Stimulated activated CD8-positive, alpha-beta memory T cell treated with anti-CD3 and anti-CD28 coated beads, Interleukin-12 subunit alpha, Interleukin-12 subunit beta, amount 100 ng/mL, for 1 hour (primary cell): ENCODE data around the gene OTUB1.

ENCODE experiments used
- DNase-seq: peaks from one replicate; pipeline ENCODE4 v3.0.0-alpha.2; 2020; ENCODE audit warnings: low read depth

OTUB1 gene

GRCh38 chr11:64025205-64025604 lies 39.0 kb downstream of the OTUB1 start:
- no peak for DNase-seq

- DNase-seq = no peak
Observed at GRCh38 chr11:64026575-64027205, 40.5 kb downstream of the OTUB1 start.

- no peak for DNase-seq
Observed at GRCh38 chr11:64027651-64028397, 41.6 kb downstream of the OTUB1 start.

GRCh38 chr11:64028398-64029115 lies 42.3 kb downstream of the OTUB1 start:
- no peak for DNase-seq

GRCh38 chr11:64029773-64030172 lies 43.5 kb downstream of the OTUB1 start:
- no peak for DNase-seq

GRCh38 chr11:64031001-64031400 lies 44.8 kb downstream of the OTUB1 start:
- no peak for DNase-seq

GRCh38 chr11:64032050-64032449 lies 45.8 kb downstream of the OTUB1 start:
- no peak for DNase-seq

GRCh38 chr11:64034411-64034811 lies 48.2 kb downstream of the OTUB1 start:
- DNase-seq = no peak

- DNase-seq = no peak
Observed at GRCh38 chr11:64035081-64035524, 48.9 kb downstream of the OTUB1 start.

- DNase-seq = no peak
Observed at GRCh38 chr11:64035576-64035975, 49.3 kb downstream of the OTUB1 start, which contains the start of gene FLRT1. Gene FLRT1, plus strand, starts transcription at chr11:64035931. Its CDS starts 80,337 bp downstream, at chr11:64116268.

- no peak for DNase-seq
Observed at GRCh38 chr11:64036087-64037026, 50.1 kb downstream of the OTUB1 start.

GRCh38 chr11:64037027-64037634 lies 50.9 kb downstream of the OTUB1 start:
- DNase-seq = no peak

- no peak for DNase-seq
Observed at GRCh38 chr11:64038500-64038899, 52.3 kb downstream of the OTUB1 start.

- DNase-seq = no peak
Observed at GRCh38 chr11:64039012-64039665, 52.9 kb downstream of the OTUB1 start.

- no peak for DNase-seq
Observed at GRCh38 chr11:64040684-64041322, 54.6 kb downstream of the OTUB1 start.

- no peak for DNase-seq
Observed at GRCh38 chr11:64041846-64042245, 55.6 kb downstream of the OTUB1 start.

GRCh38 chr11:64042301-64042700 lies 56.1 kb downstream of the OTUB1 start:
- no peak for DNase-seq

- no peak for DNase-seq
Observed at GRCh38 chr11:64043545-64043944, 57.3 kb downstream of the OTUB1 start.

GRCh38 chr11:64044730-64045393 lies 58.6 kb downstream of the OTUB1 start:
- DNase-seq = no peak

GRCh38 chr11:64045700-64046099 lies 59.5 kb downstream of the OTUB1 start:
- DNase-seq = no peak
